ENCODE data around the gene ZDHHC7.

Gene ZDHHC7

GRCh38 chr16:85052536-85052935 is 41.2 kb upstream of the ZDHHC7 start:
- Histone ChIP-seq H3K14ac (ENCODE audit: low read length) (no peak overlapping the region), H3K36me3 (ENCODE audit: control insufficient read depth in 1 of 2, insufficient read depth in 2 of 2, low read length in 2 of 2) (no peaks in the 10 kb centered on the region), H2AFZ (ENCODE audit: insufficient read depth, low read length, poor library complexity) (no peak overlapping the region), H3K27ac (ENCODE audit: low read depth, low read length) (no peak overlapping the region), H3K18ac (ENCODE audit: low read length) (no peak overlapping the region), H4K12ac (ENCODE audit: low read depth, low read length) (no peak overlapping the region), H2BK12ac (ENCODE audit: low read length) (no peak overlapping the region), H3K79me1 (ENCODE audit: low read length) (no peaks in the 10 kb centered on the region), H3K4me2 (ENCODE audit: low read length) (no peak overlapping the region), H3K4me3 (ENCODE audit: low read depth, low read length) (no peak overlapping the region), H3K9me3 (ENCODE audit: insufficient read depth, low read depth, low read length) (peaks cover 2% of the 10 kb centered on the region), H3K27me3 (ENCODE audit: insufficient read depth, low read length) (no peaks in the 10 kb centered on the region), H3K9ac (ENCODE audit: low read length) (no peak overlapping the region), H2AK5ac (ENCODE audit: low read length) (no peak overlapping the region), H4K91ac (ENCODE audit: low read depth, low read length) (no peak overlapping the region), H3K4ac (ENCODE audit: low read depth, low read length) (no peak overlapping the region), H3K23ac (ENCODE audit: low read length) (no peak overlapping the region), H3K4me1 (ENCODE audit: control insufficient read depth in 1 of 2, insufficient read depth in 2 of 2, low read length in 2 of 2) (peaks cover 3 to 8% of the 10 kb centered on the region in 2 experiments), H3K79me2 (ENCODE audit: control insufficient read depth, insufficient read depth, low read length, poor library complexity) (no peaks in the 10 kb centered on the region), H4K8ac (ENCODE audit: low read depth, low read length) (no peak overlapping the region), H2BK120ac (ENCODE audit: insufficient read depth, low read length, poor library complexity) (no peak overlapping the region), H2BK5ac (ENCODE audit: low read depth, low read length, poor library complexity) (no peak overlapping the region)
- no peak for DNase-seq
- WGBS (ENCODE audit: extremely low coverage, insufficient coverage, insufficient read length): no CpG with 5 or more reads among the region's 10 CpGs

- no peak overlapping the region for H3K4me3 ChIP-seq (ENCODE audit: low read depth, low read length)
- no CpG with 5 or more reads among the region's 8 CpGs for WGBS (ENCODE audit: extremely low coverage, insufficient coverage, insufficient read length)
- H3K4me1 ChIP-seq (ENCODE audit: control insufficient read depth in 1 of 2, insufficient read depth in 2 of 2, low read length in 2 of 2): peaks cover 3 to 8% of the 10 kb centered on the region in 2 experiments
- no peak overlapping the region for H3K14ac ChIP-seq (ENCODE audit: low read length)
- H3K9me3 ChIP-seq (ENCODE audit: insufficient read depth, low read depth, low read length): peaks cover 2% of the 10 kb centered on the region
- no peaks in the 10 kb centered on the region for H3K79me2 ChIP-seq (ENCODE audit: control insufficient read depth, insufficient read depth, low read length, poor library complexity)
- H3K79me1 ChIP-seq (ENCODE audit: low read length): no peaks in the 10 kb centered on the region
- no peak for DNase-seq
- H3K23ac ChIP-seq (ENCODE audit: low read length): no peak overlapping the region
- no peaks in the 10 kb centered on the region for H3K36me3 ChIP-seq (ENCODE audit: control insufficient read depth in 1 of 2, insufficient read depth in 2 of 2, low read length in 2 of 2)
- H3K9ac ChIP-seq (ENCODE audit: low read length): no peak overlapping the region
- no peak overlapping the region for H4K12ac ChIP-seq (ENCODE audit: low read depth, low read length)
- H3K27ac ChIP-seq (ENCODE audit: low read depth, low read length): no peak overlapping the region
- no peak overlapping the region for H2BK5ac ChIP-seq (ENCODE audit: low read depth, low read length, poor library complexity)
- no peak overlapping the region for H2BK12ac ChIP-seq (ENCODE audit: low read length)
- H3K4ac ChIP-seq (ENCODE audit: low read depth, low read length): no peak overlapping the region
- H4K91ac ChIP-seq (ENCODE audit: low read depth, low read length): no peak overlapping the region
- H3K27me3 ChIP-seq (ENCODE audit: insufficient read depth, low read length): no peaks in the 10 kb centered on the region
- no peak overlapping the region for H4K8ac ChIP-seq (ENCODE audit: low read depth, low read length)
- H2AFZ ChIP-seq (ENCODE audit: insufficient read depth, low read length, poor library complexity): no peak overlapping the region
- no peak overlapping the region for H2BK120ac ChIP-seq (ENCODE audit: insufficient read depth, low read length, poor library complexity)
- H3K18ac ChIP-seq (ENCODE audit: low read length): no peak overlapping the region
- H3K4me2 ChIP-seq (ENCODE audit: low read length): no peak overlapping the region
- no peak overlapping the region for H2AK5ac ChIP-seq (ENCODE audit: low read length)
Measured at GRCh38 chr16:85051683-85052082, 40.3 kb upstream of the ZDHHC7 start.

GRCh38 chr16:85051067-85051581 is 39.8 kb upstream of the ZDHHC7 start:
- H3K9me3 ChIP-seq (ENCODE audit: insufficient read depth, low read depth, low read length): peaks cover 2% of the 10 kb centered on the region
- H2BK120ac ChIP-seq (ENCODE audit: insufficient read depth, low read length, poor library complexity): no peak overlapping the region
- H3K27ac ChIP-seq (ENCODE audit: low read depth, low read length): no peak overlapping the region
- no peak for DNase-seq
- no CpG with 5 or more reads among the region's 8 CpGs for WGBS (ENCODE audit: extremely low coverage, insufficient coverage, insufficient read length)
- no peak overlapping the region for H4K91ac ChIP-seq (ENCODE audit: low read depth, low read length)
- no peak overlapping the region for H2BK5ac ChIP-seq (ENCODE audit: low read depth, low read length, poor library complexity)
- H3K14ac ChIP-seq (ENCODE audit: low read length): no peak overlapping the region
- H3K4me2 ChIP-seq (ENCODE audit: low read length): no peak overlapping the region
- no peak overlapping the region for H3K23ac ChIP-seq (ENCODE audit: low read length)
- no peaks in the 10 kb centered on the region for H3K27me3 ChIP-seq (ENCODE audit: insufficient read depth, low read length)
- no peaks in the 10 kb centered on the region for H3K79me2 ChIP-seq (ENCODE audit: control insufficient read depth, insufficient read depth, low read length, poor library complexity)
- no peak overlapping the region for H3K4me3 ChIP-seq (ENCODE audit: low read depth, low read length)
- no peaks in the 10 kb centered on the region for H3K36me3 ChIP-seq (ENCODE audit: control insufficient read depth in 1 of 2, insufficient read depth in 2 of 2, low read length in 2 of 2)
- no peak overlapping the region for H2AK5ac ChIP-seq (ENCODE audit: low read length)
- H2BK12ac ChIP-seq (ENCODE audit: low read length): no peak overlapping the region
- no peak overlapping the region for H3K4ac ChIP-seq (ENCODE audit: low read depth, low read length)
- H3K79me1 ChIP-seq (ENCODE audit: low read length): no peaks in the 10 kb centered on the region
- H4K8ac ChIP-seq (ENCODE audit: low read depth, low read length): no peak overlapping the region
- H3K9ac ChIP-seq (ENCODE audit: low read length): no peak overlapping the region
- H3K4me1 ChIP-seq (ENCODE audit: control insufficient read depth in 1 of 2, insufficient read depth in 2 of 2, low read length in 2 of 2): peaks cover 3 to 8% of the 10 kb centered on the region in 2 experiments
- no peak overlapping the region for H3K18ac ChIP-seq (ENCODE audit: low read length)
- no peak overlapping the region for H2AFZ ChIP-seq (ENCODE audit: insufficient read depth, low read length, poor library complexity)
- H4K12ac ChIP-seq (ENCODE audit: low read depth, low read length): no peak overlapping the region

- H3K79me2 ChIP-seq (ENCODE audit: control insufficient read depth, insufficient read depth, low read length, poor library complexity): no peaks in the 10 kb centered on the region
- no peak overlapping the region for H3K14ac ChIP-seq (ENCODE audit: low read length)
- H3K4me1 ChIP-seq (ENCODE audit: control insufficient read depth in 1 of 2, insufficient read depth in 2 of 2, low read length in 2 of 2): peaks cover 0 to 3% of the 10 kb centered on the region in 2 experiments
- H2BK12ac ChIP-seq (ENCODE audit: low read length): no peak overlapping the region
- no peaks in the 10 kb centered on the region for H3K79me1 ChIP-seq (ENCODE audit: low read length)
- H3K36me3 ChIP-seq (ENCODE audit: control insufficient read depth in 1 of 2, insufficient read depth in 2 of 2, low read length in 2 of 2): no peaks in the 10 kb centered on the region
- peaks cover 2% of the 10 kb centered on the region for H3K9me3 ChIP-seq (ENCODE audit: insufficient read depth, low read depth, low read length)
- H3K4me2 ChIP-seq (ENCODE audit: low read length): no peak overlapping the region
- H3K9ac ChIP-seq (ENCODE audit: low read length): no peak overlapping the region
- no peak overlapping the region for H3K4me3 ChIP-seq (ENCODE audit: low read depth, low read length)
- H3K18ac ChIP-seq (ENCODE audit: low read length): no peak overlapping the region
- H4K91ac ChIP-seq (ENCODE audit: low read depth, low read length): no peak overlapping the region
- WGBS (ENCODE audit: extremely low coverage, insufficient coverage, insufficient read length): no CpG with 5 or more reads among the region's 15 CpGs
- H3K27ac ChIP-seq (ENCODE audit: low read depth, low read length): no peak overlapping the region
- no peak overlapping the region for H4K12ac ChIP-seq (ENCODE audit: low read depth, low read length)
- DNase-seq: no peak
- H2AFZ ChIP-seq (ENCODE audit: insufficient read depth, low read length, poor library complexity): no peak overlapping the region
- no peaks in the 10 kb centered on the region for H3K27me3 ChIP-seq (ENCODE audit: insufficient read depth, low read length)
- H4K8ac ChIP-seq (ENCODE audit: low read depth, low read length): no peak overlapping the region
- no peak overlapping the region for H2AK5ac ChIP-seq (ENCODE audit: low read length)
- no peak overlapping the region for H2BK5ac ChIP-seq (ENCODE audit: low read depth, low read length, poor library complexity)
- no peak overlapping the region for H2BK120ac ChIP-seq (ENCODE audit: insufficient read depth, low read length, poor library complexity)
- no peak overlapping the region for H3K4ac ChIP-seq (ENCODE audit: low read depth, low read length)
- H3K23ac ChIP-seq (ENCODE audit: low read length): no peak overlapping the region
Measured at GRCh38 chr16:85049706-85050305, 38.5 kb upstream of the ZDHHC7 start.
